KMS-11 (cell line): ENCODE data around the gene PPP4R3A.

Experiments used
- H2AFZ ChIP-seq: fragments of 200-600 bp; sonication (generic); 2 replicates; pipeline ENCODE4 v1.6.1; 2016; ENCODE audit warnings: antibody characterized with exemption, mixed run types, low read depth
- H3K27ac ChIP-seq: fragments of 200-600 bp; sonication (generic); 2 replicates; pipeline ENCODE4 v1.6.1; 2016; ENCODE audit warnings: mild to moderate bottlenecking, mixed run types
- H3K27me3 ChIP-seq: fragments of 200-600 bp; sonication (generic); 2 replicates; pipeline ENCODE4 v1.6.1; 2017; ENCODE audit warnings: mild to moderate bottlenecking, low read depth, mixed run types, moderate library complexity; ENCODE audit not compliant: insufficient read depth
- H3K36me3 ChIP-seq: fragments of 200-600 bp; sonication (generic); 2 replicates; pipeline ENCODE4 v1.6.1; 2017; ENCODE audit warnings: mild to moderate bottlenecking, mixed run types; ENCODE audit not compliant: insufficient read depth
- H3K4me1 ChIP-seq: fragments of 200-600 bp; sonication (generic); 2 replicates; pipeline ENCODE4 v1.6.1; 2016; ENCODE audit warnings: mild to moderate bottlenecking, low read depth, mixed run types; ENCODE audit not compliant: poor library complexity, severe bottlenecking
- H3K4me2 ChIP-seq: fragments of 200-600 bp; sonication (generic); 2 replicates; pipeline ENCODE4 v1.7.0; 2016; ENCODE audit warnings: mild to moderate bottlenecking, mixed run types
- H3K4me3 ChIP-seq: fragments of 200-600 bp; sonication (generic); IDR thresholded peaks from 2 replicates; pipeline ENCODE4 v1.6.1; 2017; ENCODE audit warnings: low read depth, low read length, mixed read lengths; ENCODE audit not compliant: insufficient read depth
- H3K79me2 ChIP-seq: fragments of 200-600 bp; sonication (generic); 2 replicates; pipeline ENCODE4 v1.6.1; 2016; ENCODE audit warnings: low read depth, mixed run types; ENCODE audit not compliant: insufficient read depth
- H3K9ac ChIP-seq: fragments of 200-600 bp; sonication (generic); 2 replicates; pipeline ENCODE4 v1.6.1; 2016; ENCODE audit warnings: mild to moderate bottlenecking, mixed run types
- H4K20me1 ChIP-seq: fragments of 200-600 bp; sonication (generic); 2 replicates; pipeline ENCODE4 v1.6.1; 2016; ENCODE audit warnings: mild to moderate bottlenecking, mixed run types; ENCODE audit not compliant: insufficient read depth
- TF ChIP-seq, protein P1 (sequence below): fragments of 200-600 bp; sonication (generic); conservative IDR thresholded peaks from 2 replicates; pipeline ENCODE4 v1.6.1; 2017; ENCODE audit warnings: low read depth, mild to moderate bottlenecking, antibody characterized with exemption, low read length, moderate library complexity, mixed read lengths

PPP4R3A gene

DNA sequence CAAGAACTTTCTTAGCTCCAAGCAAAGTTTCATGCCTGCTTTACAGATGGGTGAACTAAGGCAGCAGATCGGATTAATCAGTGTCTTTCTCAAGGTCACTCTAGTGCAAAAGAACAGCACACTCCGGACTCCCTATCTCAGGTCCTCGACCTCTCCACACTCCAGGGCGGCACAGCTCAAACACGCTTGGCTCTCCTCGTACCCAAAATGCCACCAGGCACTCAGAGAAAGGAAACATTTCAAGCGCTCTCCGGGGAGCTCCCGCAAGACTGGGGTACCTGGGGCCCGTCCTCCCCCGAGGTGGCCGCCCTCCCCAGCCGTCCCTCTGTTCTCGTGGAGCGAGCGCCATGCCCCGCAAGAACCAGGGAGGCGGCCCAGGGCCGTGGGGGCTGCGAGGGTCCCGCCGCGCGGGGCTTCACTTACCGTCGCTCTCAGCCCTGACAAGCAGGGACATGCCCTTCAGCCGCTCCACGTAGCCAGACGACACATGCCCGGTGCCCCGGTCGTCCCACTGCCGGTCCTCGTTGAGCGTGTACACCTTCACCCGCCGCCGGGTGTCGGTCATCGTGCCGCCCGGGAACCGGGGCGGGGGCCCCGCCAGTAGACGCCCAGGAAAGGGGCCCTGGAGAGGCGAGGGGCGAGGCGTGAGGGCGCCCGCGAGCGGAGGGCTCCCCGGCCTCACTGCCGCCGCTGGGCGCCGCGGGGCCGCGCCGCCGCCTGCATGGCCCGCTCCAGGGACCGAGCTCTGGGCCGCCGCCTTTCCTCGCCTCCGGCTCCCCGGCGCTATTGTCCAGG lies 830 bp downstream of the PPP4R3A start:
- peaks cover 54% of the 10 kb centered on the region for H3K79me2 ChIP-seq
- peak overlapping the region; percentile 95 for H3K4me2 ChIP-seq
- peak overlapping the region; percentile 99 for H3K9ac ChIP-seq
- H3K4me3 ChIP-seq = no peak overlapping the region
- TF ChIP-seq, protein P1, sequence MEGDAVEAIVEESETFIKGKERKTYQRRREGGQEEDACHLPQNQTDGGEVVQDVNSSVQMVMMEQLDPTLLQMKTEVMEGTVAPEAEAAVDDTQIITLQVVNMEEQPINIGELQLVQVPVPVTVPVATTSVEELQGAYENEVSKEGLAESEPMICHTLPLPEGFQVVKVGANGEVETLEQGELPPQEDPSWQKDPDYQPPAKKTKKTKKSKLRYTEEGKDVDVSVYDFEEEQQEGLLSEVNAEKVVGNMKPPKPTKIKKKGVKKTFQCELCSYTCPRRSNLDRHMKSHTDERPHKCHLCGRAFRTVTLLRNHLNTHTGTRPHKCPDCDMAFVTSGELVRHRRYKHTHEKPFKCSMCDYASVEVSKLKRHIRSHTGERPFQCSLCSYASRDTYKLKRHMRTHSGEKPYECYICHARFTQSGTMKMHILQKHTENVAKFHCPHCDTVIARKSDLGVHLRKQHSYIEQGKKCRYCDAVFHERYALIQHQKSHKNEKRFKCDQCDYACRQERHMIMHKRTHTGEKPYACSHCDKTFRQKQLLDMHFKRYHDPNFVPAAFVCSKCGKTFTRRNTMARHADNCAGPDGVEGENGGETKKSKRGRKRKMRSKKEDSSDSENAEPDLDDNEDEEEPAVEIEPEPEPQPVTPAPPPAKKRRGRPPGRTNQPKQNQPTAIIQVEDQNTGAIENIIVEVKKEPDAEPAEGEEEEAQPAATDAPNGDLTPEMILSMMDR = no peak
- H3K27me3 ChIP-seq = no peaks in the 10 kb centered on the region
- no peak overlapping the region for H2AFZ ChIP-seq
- peak overlapping the region; percentile 99 for H3K27ac ChIP-seq
- no peaks in the 10 kb centered on the region for H3K36me3 ChIP-seq
- H3K4me1 ChIP-seq = peaks cover 11% of the 10 kb centered on the region
- H4K20me1 ChIP-seq = no peaks in the 10 kb centered on the region

DNA sequence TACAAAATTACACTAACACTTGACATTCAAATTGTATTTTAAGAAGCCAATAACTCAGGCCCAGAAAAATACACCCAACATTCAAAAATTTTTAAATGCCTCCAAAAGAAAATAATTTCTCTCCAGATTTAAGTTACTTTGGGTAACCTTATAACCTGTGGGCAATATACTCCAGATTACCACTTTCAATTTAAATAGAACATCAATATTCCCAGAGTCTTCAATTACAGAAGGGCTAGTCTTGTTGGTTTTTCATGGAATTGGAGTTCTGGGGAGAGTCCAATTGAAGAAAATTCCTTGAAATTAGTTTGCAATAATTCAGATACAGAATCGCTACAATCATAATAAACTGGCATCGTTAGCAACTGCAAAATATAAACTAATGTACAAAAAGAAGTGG lies 2.0 kb downstream of the PPP4R3A start:
- Histone ChIP-seq H3K4me2 (peak overlapping the region; percentile 95), H3K27me3 (no peaks in the 10 kb centered on the region), H3K36me3 (no peaks in the 10 kb centered on the region), H3K4me3 (no peak overlapping the region), H3K27ac (peak overlapping the region; percentile 8; the same call in 1 of the 2 replicates), H3K9ac (peak overlapping the region; percentile 99; the same call in 1 of the 2 replicates), H3K79me2 (peaks cover 66% of the 10 kb centered on the region), H2AFZ (no peak overlapping the region), H4K20me1 (no peaks in the 10 kb centered on the region), H3K4me1 (peaks cover 11% of the 10 kb centered on the region)
- TF ChIP-seq, protein P1 = no peak

DNA sequence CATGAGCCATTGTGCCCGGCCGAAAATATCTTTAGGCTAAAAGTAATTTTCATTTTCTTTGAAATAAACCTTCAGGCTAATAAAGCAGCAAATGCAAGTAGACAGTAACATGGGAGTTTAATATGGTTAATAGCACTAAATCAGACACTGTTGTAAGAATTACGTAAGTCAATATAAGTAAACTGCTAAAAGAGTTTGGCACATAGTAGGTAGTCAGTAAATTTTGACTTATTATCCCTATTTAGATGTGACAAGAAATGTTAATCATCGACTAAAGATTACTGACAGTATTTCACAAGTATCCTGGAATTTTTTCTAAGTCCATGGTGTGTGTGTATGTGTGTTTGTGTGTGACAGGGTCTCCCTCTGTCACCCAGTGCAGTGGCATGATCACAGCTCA lies 3.9 kb downstream of the PPP4R3A start:
- H3K27ac ChIP-seq = no peak overlapping the region
- H3K27me3 ChIP-seq = no peaks in the 10 kb centered on the region
- peaks cover 85% of the 10 kb centered on the region for H3K79me2 ChIP-seq
- H4K20me1 ChIP-seq = no peaks in the 10 kb centered on the region
- TF ChIP-seq, protein P1 = no peak
- no peak overlapping the region for H2AFZ ChIP-seq
- H3K4me3 ChIP-seq = no peak overlapping the region
- no peaks in the 10 kb centered on the region for H3K36me3 ChIP-seq
- H3K4me2 ChIP-seq = no peak overlapping the region
- H3K4me1 ChIP-seq = peaks cover 11% of the 10 kb centered on the region
- H3K9ac ChIP-seq = no peak overlapping the region

DNA sequence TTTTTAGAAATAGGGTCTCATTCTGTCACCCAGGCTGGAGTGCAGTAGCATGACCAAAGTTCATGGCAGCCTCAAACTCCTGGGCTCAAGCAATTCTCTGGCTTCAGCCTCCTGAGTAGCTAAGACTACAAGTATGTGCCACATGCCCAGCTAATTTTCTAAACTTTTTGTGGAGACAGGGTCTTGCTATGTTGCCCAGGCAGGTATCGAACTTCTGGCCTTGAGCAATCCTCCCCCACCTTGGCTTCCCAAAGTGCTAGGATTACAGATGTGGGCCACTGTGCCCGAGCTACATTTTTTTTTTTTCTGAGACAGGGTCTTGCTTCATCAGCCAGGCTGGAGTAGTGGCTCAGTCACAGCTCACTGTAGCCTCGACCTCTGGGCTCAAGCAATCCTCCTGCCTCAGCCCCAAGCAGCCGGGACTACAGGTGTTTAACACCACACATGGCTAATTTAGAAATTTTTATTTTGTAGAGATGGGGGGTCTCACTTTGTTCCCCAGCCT lies 7.1 kb downstream of the PPP4R3A start:
- no peaks in the 10 kb centered on the region for H4K20me1 ChIP-seq
- TF ChIP-seq, protein P1 = no peak
- H3K9ac ChIP-seq = no peak overlapping the region
- no peak overlapping the region for H3K4me2 ChIP-seq
- H3K79me2 ChIP-seq = peaks cover 95% of the 10 kb centered on the region
- H3K36me3 ChIP-seq = no peaks in the 10 kb centered on the region
- no peak overlapping the region for H2AFZ ChIP-seq
- no peaks in the 10 kb centered on the region for H3K27me3 ChIP-seq
- no peak overlapping the region for H3K4me3 ChIP-seq
- no peak overlapping the region for H3K27ac ChIP-seq
- peaks cover 15% of the 10 kb centered on the region for H3K4me1 ChIP-seq
